NCI-H1930 (cell line): Measurements from ENCODE around the gene NPEPPS.

Experiments
- DNase-seq, 2 experiments: peaks; one replicate each; lab custom pipeline; 2025; lab: John Stamatoyannopoulos, UW

NPEPPS gene

GRCh38 chr17:47628014-47628566, 97.2 kb downstream of the NPEPPS start:
- no peak for DNase-seq

DNA sequence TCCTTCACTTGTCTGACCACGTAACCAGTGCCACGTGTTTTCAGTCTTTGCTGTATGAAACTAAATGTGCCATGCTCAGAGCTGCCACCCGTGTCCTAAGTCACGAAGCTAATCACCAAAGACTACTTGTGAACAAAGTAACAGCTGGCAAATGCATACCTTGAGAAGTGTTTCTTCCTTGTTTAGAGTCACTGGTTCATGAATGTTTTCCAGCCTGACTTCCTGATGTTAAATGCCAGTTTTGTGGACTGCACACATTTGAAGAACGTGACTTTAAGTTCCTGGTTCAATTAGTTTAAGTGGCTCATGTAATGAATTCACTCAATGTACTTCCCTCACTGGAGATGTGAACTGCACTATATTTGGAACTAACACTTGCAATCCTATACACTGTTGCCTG, 98.9 kb downstream of the NPEPPS start:
- DNase-seq = no peak

- no peak for DNase-seq
Observed at GRCh38 chr17:47630614-47631013, 99.7 kb downstream of the NPEPPS start.

DNA sequence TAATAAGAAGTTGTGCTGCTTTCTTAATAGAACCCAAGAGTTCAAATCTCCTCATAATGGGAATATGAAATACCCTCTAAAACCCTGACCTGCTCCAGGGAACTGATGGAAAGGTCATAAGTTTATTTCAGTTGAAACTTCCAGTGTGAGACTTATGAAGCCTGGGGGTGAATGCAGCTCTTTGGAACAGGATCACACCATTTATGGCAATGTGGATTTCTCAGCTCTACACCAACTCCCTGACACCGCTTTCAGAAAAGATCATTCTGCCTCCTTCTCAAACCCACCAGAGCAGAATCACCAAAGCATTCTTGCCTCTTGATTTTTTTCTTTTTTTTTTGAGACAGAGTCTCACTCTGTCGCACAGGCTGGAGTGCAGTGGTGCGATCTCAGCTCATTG, 102.1 kb downstream of the NPEPPS start:
- no peak for DNase-seq

GRCh38 chr17:47633996-47634395, 103.1 kb downstream of the NPEPPS start:
- no peak for DNase-seq

DNA sequence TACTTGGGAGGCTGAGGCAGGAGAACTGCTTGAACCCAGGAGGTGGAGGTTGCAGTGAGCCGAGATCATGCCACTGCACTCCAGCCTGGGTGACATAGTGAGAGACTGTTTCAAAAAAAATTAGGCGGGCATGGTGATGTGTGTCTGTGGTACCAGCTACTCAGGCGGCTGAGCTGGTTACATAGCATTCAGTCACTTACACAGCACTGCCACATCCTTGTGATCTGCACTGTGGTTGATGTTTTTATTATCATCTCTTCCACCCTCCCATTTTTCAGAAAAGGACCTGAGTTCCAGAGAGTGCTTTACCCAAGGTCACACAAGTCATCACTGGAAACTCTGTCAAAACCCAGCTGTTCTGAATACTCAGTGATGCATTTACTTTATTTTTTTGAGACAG, 104.0 kb downstream of the NPEPPS start:
- DNase-seq = no peak

GRCh38 chr17:47635734-47636133, 104.8 kb downstream of the NPEPPS start:
- DNase-seq = no peak

- no peak for DNase-seq
Observed at GRCh38 chr17:47636273-47637030, 105.5 kb downstream of the NPEPPS start.

- no peak for DNase-seq
Observed at GRCh38 chr17:47638903-47639302, 108.0 kb downstream of the NPEPPS start.

DNA sequence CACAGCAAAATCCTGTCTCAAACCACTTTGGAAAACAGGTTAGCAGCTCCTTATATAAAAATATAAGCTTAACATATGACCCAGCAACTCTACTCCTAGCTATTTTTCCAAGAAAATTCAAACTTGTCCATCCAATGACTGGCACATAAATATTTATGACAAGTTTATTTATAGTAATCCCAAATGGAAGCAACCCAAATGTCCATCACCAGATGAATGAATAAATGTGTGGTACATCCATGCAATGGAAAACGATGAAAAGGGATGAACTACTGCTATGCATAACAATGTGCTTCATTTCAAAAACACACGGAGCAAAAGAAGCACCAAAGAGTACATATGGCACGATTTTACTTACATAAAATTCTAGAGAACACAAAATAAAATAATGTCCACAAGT, 109.2 kb downstream of the NPEPPS start:
- no peak for DNase-seq

GRCh38 chr17:47641202-47641601, 110.3 kb downstream of the NPEPPS start:
- DNase-seq = no peak

DNA sequence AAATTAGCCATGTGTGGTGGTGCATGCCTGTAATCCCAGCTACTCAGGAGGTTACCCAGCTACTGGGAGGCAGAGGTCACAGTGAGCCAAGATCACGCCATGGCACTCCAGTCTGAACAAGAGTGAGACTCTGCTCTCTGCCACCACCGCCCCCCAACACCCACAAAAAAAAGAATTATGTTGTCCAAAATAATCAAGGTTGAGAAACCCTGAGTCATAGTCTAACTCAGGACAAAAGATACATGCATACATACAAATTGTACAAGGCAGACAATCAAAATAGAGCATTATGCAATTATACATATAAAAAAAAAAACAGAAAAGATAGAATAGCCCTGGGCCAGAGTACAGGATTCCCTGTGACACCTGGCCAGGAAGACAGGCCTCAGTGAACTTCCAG, 112.2 kb downstream of the NPEPPS start:
- DNase-seq = no peak

DNA sequence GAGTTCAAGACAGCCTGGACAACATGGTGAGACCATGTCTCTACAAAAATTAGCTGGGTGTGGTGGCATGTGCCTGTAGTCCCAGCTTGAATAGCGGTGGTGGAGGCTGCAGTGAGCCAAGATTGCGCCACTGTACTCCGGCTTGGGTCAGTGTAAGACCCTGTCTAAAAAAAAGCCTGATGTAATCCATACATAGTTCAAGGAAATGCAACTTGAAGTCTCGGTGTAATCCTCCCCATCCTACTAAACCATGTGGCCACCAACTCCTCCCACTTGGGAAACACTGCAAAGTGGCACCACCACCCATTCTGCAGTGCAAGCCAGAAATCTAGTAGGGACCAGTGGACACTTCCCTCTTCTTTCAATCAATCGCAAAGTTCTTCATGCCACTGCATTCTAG, 113.4 kb downstream of the NPEPPS start:
- no peak for DNase-seq

DNA sequence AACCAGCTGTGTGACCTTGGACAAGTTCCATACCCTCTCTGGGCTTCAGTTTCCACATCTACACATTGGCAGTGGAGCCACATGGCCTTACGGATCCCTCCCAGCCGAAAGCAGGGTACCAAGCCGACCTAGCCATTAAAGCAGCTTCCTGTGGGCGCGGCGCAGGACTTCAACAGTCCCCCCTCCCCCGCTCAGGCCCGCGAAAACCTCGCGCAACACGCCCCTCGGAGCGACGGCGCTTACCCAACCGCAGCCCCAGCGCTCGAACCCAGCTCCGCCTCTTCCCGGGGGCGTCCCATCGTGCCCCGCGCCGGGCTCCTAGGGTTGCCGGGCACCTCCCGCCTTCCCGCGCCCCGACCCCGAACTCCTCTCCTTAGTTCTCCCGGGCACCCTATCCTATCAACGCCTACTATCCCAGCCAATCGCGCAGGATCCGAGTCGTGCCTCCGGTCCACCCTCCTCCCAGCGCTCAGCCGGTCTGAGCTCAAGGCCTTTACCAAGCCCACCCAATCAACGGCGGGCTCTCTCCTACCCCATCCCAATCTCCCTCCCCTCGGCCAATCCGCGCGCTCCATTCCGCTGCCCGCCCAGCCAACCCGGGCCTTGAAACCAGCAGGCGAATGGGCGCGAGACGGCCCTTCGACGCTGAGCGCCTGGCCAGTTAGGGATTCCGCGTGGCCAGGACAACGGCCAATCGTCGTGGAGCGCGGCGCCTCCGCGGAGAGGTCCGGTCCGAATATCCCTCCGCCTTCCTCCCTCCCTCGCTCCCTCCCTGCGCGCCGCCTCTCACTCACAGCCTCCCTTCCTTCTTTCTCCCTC, 118.5 kb downstream of the NPEPPS start, which contains the start of gene KPNB1:
Gene KPNB1 (plus strand): TSS at position 767 of the 819 bp plus-strand sequence. CDS start 326 bp downstream, outside the sequence.
- peak; percentile 97 to 99 for DNase-seq

- peak in 1 of 2 experiments; percentile 61 for DNase-seq
Observed at GRCh38 chr17:47649972-47650524, 119.1 kb downstream of the NPEPPS start.

GRCh38 chr17:47650525-47651522, 119.9 kb downstream of the NPEPPS start:
- DNase-seq = peak; percentile 93 to 98

- DNase-seq = no peak
Observed at GRCh38 chr17:47651704-47652103, 120.8 kb downstream of the NPEPPS start.

DNA sequence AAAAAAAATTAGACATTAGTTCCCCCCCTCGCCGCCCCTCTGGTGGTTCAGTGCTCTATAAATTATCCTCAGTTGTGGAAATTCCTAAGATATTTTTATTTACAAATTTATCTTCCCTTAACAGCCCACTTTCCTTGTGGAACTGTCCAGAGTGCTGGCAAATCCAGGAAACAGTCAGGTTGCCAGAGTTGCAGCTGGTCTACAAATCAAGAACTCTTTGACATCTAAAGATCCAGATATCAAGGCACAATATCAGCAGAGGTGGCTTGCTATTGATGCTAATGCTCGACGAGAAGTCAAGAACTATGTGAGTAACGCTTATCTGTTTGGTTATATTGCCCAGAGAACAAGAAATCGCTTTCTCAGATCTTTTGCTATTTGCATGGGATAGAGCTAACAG, 121.7 kb downstream of the NPEPPS start:
- no peak for DNase-seq

DNA sequence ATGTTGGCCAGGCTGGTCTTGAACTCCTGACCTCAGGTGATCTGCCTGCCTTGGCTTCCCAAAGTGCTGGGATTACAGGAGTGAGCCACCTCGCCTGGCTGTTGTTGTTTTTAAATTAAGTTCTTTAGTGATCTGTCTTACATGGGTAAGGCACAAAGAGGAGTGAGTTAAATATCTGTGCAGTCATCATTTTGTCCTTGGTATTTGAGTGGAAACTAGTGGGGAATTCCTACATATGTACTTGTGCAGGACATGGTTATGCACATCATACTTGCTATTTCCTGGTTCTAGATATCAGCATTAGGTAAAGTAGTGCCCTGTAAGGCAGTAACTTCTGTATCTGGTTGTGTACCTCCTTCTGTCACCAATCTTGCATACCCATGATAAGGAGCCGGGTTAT, 122.5 kb downstream of the NPEPPS start:
- DNase-seq = no peak

- DNase-seq = no peak
Observed at GRCh38 chr17:47654991-47655390, 124.1 kb downstream of the NPEPPS start.

- no peak for DNase-seq
Observed at GRCh38 chr17:47660064-47660492, 129.2 kb downstream of the NPEPPS start.
